GM19372 (cell line): ENCODE results near the gene BANF1.

Experiments
- ATAC-seq: cut with Tn5 transposase; IDR thresholded peaks from one replicate; pipeline ENCODE4 v1.9.1; 2021; ENCODE audit warnings: mild to moderate bottlenecking, low read depth, moderate library complexity; ENCODE audit not compliant: unreplicated experiment

BANF1 gene

DNA sequence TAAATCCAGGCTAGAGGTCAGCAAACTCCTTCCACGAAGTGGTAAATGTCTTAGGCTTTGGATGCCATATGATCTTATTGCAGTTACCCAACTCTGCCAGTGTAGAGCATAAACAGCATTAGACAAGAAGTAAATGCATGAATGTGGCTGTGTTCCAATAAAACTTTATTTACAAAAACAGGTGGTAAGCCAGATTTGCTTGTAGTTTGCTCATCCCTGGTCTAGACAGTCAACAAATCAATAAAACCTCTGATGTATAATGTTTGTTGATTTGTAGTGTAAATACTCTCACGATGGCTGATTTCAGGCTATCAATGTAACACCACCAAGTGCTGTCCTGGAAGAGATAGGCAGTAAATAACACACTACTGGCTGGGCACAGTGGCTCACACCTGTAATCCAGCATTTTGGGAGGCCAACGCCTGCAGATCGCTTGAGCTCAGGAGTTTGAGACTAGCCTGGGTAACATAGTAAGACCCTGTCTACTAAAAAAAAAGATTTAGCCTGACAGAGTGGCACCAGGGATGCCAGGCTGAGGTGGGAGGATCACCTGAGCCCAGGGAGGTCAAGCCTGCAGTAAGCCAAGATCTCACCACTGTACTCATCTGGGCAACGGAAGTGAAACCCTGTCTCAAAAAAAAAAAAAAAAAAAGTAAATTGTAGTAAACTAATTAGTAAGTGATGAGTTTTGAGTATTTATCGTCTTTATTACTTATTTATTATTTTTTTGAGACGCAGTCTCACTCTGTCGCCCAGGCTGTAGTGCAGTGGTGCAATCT lies 30.8 kb downstream of the BANF1 start:
- ATAC-seq = no peak

DNA sequence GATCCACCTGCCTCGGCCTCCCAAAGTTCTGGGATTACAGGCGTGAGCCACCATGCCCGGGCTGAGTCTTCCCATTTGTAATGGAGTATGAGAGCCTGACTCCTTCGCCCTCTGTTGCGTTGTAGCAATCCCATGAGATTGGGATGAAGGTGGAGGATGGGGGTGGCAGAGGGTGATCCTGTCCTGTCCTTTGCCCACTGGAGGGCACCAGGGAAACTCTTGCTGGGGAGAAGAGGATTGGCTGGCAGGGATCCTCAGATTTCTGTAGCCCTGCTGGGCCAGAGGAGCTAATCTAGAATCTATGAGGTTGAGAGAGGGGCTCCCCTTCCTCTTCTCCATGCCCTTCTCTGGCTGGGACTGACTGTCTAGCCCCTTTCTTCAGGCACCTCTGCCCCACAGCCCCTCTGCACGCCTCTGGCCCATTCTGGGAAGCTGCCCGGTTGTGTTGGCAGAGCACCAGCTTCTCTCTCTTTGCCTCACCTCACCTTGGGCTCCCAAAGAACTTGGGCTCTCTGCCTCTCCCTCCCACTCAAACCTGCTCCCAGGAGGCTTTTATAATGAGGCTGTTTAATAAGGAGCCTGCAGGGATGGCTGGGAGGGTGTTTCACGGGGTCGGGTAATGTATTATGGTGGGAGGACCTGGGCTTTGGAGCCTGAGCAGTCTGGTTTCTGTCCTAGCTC lies 33.5 kb downstream of the BANF1 start:
- no peak for ATAC-seq

DNA sequence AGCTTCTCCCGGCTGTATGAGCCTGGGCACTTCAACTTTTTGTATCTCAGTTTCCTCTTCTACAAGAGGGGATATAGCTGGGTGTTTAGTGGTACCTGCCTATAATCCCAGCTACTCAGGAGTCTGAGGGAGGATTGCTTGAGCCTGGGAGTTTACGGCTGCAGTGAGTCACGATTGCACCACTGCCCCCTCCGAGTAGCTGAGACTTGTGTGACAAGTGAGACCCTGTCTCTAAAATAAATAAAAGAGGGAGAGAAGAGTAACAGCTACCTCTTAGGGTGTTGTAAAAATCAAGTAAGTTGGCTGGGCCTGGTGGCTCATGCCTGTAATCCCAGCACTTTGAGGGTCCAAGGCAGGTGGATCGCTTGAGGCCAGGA lies 34.0 kb downstream of the BANF1 start:
- ATAC-seq = no peak

DNA sequence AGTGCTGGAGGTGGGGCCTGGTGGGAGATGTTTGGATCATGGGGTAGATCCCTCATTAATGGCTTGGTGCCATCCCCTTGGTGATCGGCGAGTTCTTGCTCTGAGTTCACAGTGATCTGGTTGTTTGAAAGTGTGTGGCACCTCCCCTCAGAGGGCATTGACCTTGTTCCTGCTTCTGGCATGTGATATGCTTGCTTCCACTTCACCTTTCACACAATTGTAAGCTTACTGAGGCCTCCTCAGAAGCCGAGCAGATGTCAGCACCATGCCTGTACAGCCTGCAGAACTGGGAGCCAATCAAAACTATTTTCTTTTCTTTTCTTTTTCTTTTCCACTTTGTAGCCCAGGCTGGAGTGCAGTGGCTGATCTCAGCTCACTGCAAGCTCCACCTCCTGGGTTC lies 35.0 kb downstream of the BANF1 start:
- ATAC-seq = no peak

DNA sequence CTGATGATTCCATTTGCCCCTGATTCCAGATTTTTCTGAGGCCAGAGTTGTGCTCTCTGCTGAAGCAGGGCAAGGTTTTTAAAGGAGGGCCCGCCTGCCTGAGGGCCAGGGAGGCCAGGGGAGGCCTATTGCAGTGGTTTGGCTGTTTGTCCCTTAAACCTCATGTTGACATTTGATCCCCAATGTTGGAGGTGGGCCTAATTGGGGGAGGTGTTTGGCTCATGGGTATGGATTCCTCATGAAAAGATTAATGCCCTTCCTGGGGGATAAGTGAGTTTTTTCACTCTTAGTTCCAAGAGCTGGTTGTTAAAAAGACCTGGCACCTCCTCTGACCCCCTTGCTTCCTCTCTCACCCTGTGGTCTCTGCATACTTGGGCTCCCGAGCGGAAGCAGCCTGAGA lies 37.5 kb downstream of the BANF1 start:
- ATAC-seq = no peak

DNA sequence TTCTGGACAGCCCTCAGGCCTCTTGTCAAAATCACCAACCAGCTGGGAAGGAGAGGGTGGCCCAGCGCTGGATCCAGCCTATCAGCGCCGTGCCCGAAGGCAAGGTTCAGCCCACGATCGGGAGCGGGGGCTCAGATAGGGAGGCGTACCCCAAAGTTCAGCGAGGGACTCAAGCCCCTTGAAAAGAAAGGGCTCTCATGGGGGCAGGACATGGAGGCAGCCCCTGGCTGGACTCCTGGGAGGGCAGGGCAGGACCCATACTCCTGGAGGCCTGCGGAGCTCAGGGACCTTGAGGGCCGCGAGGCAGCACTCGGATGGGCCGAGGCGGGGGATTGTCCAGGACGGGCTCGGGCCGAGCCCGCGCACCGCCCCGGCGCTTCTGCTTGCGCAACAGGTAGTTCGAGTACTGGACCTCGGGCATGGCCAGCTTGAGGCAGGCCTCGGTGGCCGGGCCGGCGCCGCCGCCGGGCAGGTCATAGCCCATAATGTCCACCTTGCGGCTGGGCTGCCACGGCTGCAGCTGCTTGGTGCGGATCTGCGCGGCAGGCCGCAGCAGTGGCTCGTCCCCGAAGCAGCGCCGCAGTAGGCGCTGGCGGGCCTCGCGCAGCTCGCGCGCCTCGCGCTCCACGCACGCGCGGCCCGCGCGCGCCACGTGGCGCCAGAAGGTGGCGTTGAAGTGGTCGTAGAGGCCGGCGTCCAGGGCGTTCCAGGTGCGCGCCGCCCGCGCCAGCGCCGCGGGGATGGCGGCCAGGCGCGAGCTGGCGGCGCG lies 40.1 kb downstream of the BANF1 start:
- ATAC-seq = no peak

DNA sequence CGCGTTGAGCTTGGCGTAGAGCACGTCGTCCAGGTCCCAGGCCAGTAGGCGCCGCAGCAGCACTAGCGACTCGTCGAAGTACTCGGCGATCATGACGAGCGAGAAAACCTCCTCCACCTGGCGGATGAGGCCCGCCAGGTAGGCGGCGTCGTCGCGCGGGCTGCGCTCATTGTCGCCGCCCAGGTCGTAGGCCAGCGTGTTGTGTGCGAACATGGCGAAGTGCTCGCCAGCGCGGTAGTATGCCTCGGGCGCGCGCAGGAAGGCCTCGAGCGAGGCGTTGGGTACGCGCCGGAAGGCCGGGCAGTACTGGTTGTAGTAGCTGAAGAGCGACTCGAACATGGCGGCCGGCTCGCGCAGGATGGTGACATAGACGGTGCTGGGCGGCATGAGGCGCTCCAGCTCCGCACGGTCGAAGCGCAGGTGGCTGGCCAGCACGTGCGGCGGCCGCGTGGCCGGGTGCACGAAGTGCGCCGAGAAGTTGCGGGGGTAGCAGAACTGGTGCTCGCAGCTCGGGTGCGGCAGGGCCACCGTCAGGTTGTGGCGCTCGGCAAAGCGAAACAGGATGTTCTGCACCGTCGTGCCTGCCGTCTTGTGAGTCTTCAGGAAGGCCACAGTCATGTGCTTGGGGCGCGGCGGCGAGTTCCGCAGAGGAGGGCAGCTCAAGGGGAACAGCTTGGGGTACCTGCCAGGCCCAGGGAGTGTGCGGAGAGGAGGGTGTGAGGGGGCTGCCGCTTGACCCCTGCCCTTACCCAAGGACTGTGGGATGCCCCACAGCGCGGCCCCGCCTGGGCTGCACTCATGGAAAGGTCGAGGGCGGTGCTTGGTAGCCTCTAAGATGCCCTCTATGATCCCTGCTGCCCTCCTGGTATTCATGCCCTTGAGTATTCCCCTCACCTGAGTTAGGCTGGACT lies 40.9 kb downstream of the BANF1 start:
- no peak for ATAC-seq

DNA sequence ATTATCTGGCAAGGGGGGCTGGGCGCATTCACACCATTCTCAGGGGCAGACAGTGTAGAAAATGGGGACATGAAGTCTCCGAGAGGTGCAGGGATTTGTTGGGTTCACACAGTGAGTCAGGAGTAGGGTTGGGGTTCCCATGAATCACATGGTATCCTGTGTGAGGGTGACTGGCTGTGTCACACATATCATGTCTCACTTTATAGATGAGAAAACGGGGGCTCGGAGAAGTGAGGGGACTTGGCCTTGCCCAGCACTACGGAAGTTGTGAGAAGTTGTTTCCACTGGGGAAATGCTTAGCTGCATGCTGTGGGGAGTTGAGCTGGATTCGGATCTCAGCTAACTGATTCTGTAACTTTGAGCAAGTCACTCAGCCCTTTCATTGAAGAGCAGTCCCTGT lies 42.5 kb downstream of the BANF1 start:
- no peak for ATAC-seq

DNA sequence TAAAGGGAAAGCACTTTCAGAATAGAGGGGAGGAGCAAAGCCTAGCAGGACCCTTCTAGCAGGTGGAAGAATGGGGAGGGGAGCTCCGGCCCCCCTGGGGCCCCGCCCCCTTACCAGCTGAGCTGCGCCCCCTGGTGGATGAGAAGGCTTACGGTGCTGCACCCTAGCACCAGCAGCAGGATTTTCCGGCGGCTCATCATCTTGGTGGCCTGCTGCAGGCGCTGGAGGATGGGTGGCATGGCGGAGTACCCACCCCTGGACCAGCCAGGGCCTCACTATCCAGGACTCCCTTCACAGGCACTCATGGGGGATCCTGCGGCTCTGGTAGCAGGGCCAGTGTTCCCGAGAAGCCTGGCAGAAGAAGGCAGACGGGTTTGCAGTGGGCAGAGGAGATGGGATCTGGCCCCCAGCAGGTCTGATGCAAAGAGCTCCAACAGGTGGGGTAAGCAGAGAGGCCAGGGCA lies 42.9 kb downstream of the BANF1 start:
- no peak for ATAC-seq

DNA sequence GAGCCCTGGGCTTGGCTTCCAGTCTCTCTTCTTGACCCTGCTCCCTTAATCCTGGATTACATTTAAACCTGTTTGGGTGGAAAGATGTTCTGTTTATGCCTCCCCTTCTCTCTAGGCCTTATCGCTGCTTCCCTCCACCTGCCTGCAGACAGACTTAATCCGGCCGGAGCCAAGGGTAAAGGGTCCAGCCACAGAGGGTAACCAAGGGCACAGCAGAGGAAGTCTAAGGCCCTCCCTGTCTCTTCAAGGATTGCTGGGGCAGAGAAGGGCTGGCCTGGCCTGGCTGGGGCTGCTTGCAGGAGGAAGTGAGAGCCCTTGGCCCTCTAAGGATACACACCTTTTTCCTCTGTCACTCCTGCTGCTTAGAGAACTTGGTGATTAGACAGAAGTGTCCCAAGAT lies 44.6 kb downstream of the BANF1 start:
- ATAC-seq = no peak

DNA sequence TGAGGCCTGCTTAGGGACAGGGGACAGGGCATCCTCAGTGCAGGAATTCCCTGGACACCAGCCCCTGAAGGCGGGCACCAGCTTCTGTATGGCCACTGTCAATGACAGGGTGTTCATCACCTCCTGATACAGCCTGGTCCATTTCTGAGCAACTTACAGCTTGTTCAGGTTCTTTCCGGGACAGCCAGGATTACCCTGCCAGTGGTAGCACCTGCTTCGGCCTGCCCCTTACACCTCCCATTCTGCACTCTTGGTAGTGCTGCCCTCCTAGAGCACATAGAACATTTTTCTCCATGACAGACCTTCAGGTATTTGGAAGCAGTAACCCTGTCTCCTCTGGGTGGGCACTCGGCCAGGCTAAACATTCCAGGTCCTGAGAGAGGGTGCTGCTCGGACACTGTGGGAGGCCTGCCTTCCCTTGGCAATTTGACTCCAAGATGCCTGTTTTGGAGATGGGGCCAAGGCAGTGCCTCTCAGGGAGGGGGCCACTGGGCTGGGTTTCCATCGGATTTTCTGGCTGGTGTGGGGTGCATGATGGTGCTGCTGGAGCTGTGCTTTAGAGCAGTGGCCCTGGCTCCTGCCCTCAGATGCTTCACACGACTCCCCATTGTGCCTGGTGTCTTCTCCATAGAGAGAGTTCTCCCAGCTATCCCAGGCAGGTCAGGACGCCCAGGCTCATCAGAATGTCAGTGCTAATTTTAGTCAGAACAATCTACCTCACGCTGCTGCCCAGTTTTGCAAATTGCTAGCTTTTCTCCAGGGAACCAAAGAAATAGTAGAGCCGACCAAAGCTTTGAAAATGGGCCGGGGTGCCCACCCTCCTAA lies 45.5 kb downstream of the BANF1 start:
- no peak for ATAC-seq

DNA sequence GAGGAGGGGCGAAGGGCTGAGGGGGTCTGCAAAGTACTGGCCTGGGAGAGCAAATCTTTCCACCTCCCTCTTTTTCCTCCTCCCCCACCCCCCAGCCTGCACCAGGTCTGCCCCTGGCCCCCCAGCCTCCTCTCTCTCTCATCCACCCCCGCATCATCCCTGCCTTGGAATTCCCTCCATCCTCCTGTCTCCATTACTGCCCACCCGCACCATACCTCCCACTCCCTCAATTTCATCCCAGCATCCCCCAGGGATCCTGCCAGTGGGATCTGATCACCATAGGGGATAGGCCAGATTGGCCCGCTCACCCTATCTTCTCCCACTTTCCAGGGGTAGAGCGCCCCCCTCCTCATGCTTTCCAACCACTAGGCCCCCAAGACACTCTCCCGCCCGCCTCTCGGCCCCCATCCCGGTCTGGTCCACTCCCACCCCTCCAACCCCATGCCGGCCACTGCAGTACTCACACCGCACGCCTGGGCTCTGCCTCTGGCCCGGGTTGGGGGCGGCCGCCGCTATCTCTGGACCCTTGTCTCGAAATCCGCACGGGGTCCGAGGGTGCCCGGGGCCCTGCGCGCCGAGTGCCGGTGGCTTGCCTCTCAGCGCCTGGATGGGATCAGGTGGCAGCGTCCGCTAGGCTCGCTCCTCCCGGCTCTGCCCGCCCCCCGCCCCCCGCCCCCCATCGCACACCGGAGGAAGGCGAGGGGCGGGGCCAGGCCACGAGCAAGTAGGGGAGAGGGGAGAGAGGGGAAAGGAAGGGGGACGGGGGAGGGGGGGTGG lies 46.4 kb downstream of the BANF1 start, which contains the start of gene GAL3ST3:
GAL3ST3 (minus strand) TSS at position 615 of the 777 bp plus-strand sequence. CDS start 3,746 bp downstream, outside the sequence.
- no peak for ATAC-seq

DNA sequence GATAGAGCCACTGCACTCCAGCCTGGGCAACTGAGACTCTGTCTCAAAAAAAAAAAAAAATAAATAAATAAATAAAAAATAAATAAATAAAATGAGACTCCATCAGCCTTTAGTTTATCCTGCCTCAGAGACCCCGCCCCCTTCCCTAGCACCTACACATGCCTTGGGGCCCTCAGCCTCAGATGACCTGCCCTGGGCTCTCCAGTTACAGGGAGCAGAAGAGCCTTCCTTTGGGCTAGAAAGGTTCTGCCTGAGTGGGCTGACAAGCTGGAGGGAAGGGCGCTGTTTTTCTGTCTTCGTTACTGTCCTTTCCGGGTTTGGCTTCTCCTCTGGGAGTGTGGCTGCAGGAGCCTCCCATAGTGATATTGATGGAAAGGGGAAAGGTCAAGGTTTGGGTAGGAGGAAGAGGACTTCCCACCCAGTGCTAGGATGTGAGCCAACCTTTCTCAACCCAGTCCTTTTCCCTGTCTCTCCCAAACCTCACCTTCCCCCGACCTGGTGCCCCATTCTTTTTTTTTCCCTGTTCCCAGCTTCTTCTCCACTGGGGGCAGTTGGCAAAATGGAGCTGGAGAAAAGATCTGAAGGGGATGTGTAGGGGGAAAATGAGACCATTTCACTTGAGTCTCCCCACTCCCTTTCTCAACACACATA lies 48.4 kb downstream of the BANF1 start:
- ATAC-seq = no peak

DNA sequence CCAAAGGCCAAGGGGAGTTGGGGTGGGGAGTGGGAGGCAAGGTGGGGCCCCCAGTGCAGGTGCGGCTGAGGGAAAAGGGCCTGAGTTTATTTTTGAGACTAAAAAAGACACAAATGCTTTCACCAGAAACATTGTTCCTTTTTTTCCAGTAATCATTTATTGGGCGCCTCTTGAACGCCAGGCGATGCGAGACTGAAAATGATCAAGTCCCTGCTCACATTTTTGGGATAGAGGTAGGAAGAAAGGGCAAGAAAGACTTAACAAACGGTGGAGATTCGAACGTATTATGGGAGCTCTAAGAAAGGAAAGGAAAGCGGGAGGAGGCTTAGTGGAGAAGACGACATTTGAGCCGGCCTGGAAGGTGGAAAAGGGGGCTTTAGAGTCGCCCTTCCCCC lies 49.1 kb downstream of the BANF1 start:
- ATAC-seq = no peak

DNA sequence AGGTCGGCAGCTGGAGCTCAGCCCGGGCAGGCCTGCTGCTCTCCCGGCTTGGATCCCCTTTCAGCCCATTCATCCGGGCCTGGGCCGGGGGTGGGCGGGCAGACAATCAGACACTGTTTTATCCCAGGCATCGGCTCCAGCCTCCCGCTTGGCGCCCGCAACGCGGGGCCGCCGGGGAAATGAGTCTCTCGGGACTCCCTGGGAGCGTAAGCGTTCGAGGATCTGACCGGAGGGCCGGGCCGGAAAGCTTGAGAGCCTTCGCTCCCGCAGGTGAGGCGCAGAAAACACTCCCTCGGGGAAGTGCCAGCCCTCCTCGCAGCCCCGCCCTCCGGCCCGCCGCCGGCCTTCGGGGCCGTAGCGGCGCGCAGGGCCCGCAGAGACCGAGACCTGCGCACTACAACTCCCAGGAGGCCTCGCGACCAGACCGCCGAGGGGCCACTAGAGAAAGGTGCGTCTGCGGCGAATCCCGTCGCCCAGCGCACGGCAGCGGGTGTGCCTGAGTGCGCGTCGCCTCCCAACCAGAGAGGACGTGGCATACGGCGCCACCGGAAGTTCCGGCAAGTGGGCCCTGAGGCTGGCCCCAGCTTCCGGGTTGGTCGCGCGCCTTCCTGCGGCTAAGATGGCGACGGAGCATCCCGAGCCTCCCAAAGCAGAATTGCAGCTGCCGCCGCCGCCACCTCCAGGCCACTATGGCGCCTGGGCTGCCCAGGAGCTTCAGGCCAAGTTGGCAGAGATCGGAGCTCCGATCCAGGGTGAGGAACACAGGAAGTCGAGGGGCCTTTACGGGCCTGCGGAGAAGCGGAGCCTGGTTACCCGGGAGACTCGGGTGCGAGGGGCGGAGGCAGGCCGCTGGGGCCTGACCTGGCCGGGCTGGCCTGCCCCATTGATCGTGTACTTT lies 49.7 kb downstream of the BANF1 start, which contains the start of gene SF3B2:
SF3B2 (plus strand) TSS at position 599 of the 898 bp plus-strand sequence; CDS start at position 620, 21 bp downstream.
- peak; percentile 99 for ATAC-seq

DNA sequence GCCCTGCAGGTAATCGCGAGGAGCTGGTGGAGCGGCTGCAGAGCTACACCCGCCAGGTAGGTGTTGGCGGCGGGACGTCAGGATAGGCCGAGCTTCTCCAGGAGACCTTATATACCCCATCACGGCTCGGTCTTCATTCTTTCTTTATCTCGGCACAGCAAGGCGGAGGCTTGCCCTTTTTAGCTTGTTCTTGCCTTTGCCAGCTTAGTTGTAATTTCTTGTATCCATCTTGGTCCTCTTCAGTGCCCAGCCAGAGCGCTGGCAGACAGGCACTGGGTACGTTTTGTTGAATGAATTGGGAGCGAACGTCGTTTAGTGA lies 50.3 kb downstream of the BANF1 start:
- ATAC-seq = no peak
